T-helper 17 cell (primary cell): ENCODE measurements around the gene HK3. TPM values are rescaled to one million over a fixed set of nuclear protein-coding genes. Genes with fewer than 3 reads are reported as not detected.

Experiments used
- ATAC-seq: fragments of 150-1000 bp; cut with Tn5 transposase; 2 replicates; pipeline ENCODE4 v1.10.0; 2021; ENCODE audit warnings: mild to moderate bottlenecking, moderate library complexity
- DNase-seq, 3 donors: peaks; one replicate each; pipeline versions ENCODE4 v3.0.0 to v3.0.0-alpha.2; 2020 to 2021
- H3K9me3 ChIP-seq: one replicate; pipeline ENCODE4 v1.7.0; 2013; ENCODE audit warnings: low read length, mild to moderate bottlenecking; ENCODE audit not compliant: control insufficient read depth, poor library complexity, severe bottlenecking
- H3K27ac Mint-ChIP-seq: one replicate; pipeline ENCODE4 v1.8.0; 2022; ENCODE audit warnings: mild to moderate bottlenecking, moderate library complexity, mixed read lengths
- H3K27me3 Mint-ChIP-seq: one replicate; pipeline ENCODE4 v1.8.0; 2022; ENCODE audit warnings: mixed read lengths
- H3K36me3 Mint-ChIP-seq: one replicate; pipeline ENCODE4 v1.8.0; 2022; ENCODE audit warnings: low read depth, mixed read lengths
- H3K4me1 Mint-ChIP-seq: one replicate; pipeline ENCODE4 v1.8.0; 2022; ENCODE audit warnings: mild to moderate bottlenecking, mixed read lengths
- H3K4me3 Mint-ChIP-seq: one replicate; pipeline ENCODE4 v1.8.0; 2022; ENCODE audit warnings: mild to moderate bottlenecking, moderate library complexity, mixed read lengths
- total RNA-seq, 4 donors: library from RNA in 2 of 4; stranded (reverse) in 2 of 4; gene quantifications; one replicate each; pipeline ENCODE4 v1.2.3 and lab custom pipeline; 2022 to 2026

HK3 gene
- total RNA-seq, 2 donors from 2014 or later: 1.2 to 4.6 TPM

DNA sequence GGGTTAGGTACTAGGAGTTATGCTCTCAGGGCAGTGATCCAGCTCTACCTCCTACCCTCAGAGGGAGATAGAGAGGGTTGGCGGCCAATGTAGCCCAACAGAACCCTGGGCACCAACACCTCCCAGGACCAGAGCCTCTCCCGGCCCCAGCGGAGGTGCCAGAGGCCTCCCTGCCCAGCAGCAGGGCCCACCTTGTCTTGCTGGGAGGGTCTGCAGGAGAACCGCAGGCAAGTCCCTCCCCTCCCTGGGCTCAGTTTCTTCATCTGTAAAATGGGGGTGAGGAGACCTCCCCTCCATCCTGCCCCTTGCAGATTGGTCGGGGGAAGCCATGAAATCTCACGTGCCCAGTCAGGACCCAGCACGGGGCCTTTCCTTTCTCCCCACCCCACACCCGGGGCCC lies 34.4 kb downstream of the HK3 start:
- H3K27me3 Mint-ChIP-seq: peaks cover 46% of the 10 kb centered on the region
- no peak for DNase-seq
- H3K4me3 Mint-ChIP-seq: no peak overlapping the region
- H3K4me1 Mint-ChIP-seq: peaks cover 4% of the 10 kb centered on the region
- H3K9me3 ChIP-seq: no peaks in the 10 kb centered on the region
- H3K36me3 Mint-ChIP-seq: no peaks in the 10 kb centered on the region
- no peak overlapping the region for H3K27ac Mint-ChIP-seq
- ATAC-seq: no peak

- ATAC-seq (no peak), DNase-seq (no peak)
- H3K27me3 Mint-ChIP-seq: peaks cover 46% of the 10 kb centered on the region
- H3K36me3 Mint-ChIP-seq: no peaks in the 10 kb centered on the region
- H3K4me1 Mint-ChIP-seq: peaks cover 4% of the 10 kb centered on the region
- no peaks in the 10 kb centered on the region for H3K9me3 ChIP-seq
- H3K4me3 Mint-ChIP-seq: no peak overlapping the region
- no peak overlapping the region for H3K27ac Mint-ChIP-seq
Measured at GRCh38 chr5:176863765-176864098, 35.4 kb downstream of the HK3 start.

- Mint-ChIP-seq H3K4me1 (peaks cover 6% of the 10 kb centered on the region), H3K27me3 (peaks cover 46% of the 10 kb centered on the region), H3K36me3 (no peaks in the 10 kb centered on the region), H3K27ac (no peak overlapping the region), H3K4me3 (no peak overlapping the region)
- no peaks in the 10 kb centered on the region for H3K9me3 ChIP-seq
- DNase-seq (no peak), ATAC-seq (no peak)
Measured at GRCh38 chr5:176863041-176863764, 35.9 kb downstream of the HK3 start.

- H3K4me3 Mint-ChIP-seq: no peak overlapping the region
- peaks cover 46% of the 10 kb centered on the region for H3K27me3 Mint-ChIP-seq
- no peaks in the 10 kb centered on the region for H3K36me3 Mint-ChIP-seq
- DNase-seq: no peak
- H3K4me1 Mint-ChIP-seq: peaks cover 6% of the 10 kb centered on the region
- no peaks in the 10 kb centered on the region for H3K9me3 ChIP-seq
- no peak overlapping the region for H3K27ac Mint-ChIP-seq
- ATAC-seq: no peak
Measured at GRCh38 chr5:176862330-176862995, 36.7 kb downstream of the HK3 start.

GRCh38 chr5:176861276-176861675 lies 37.9 kb downstream of the HK3 start:
- Mint-ChIP-seq H3K4me1 (peaks cover 4% of the 10 kb centered on the region), H3K27me3 (peaks cover 44% of the 10 kb centered on the region), H3K27ac (no peak overlapping the region), H3K36me3 (no peaks in the 10 kb centered on the region), H3K4me3 (no peak overlapping the region)
- ATAC-seq (no peak), DNase-seq (no peak)
- no peaks in the 10 kb centered on the region for H3K9me3 ChIP-seq

GRCh38 chr5:176860381-176860780 lies 38.8 kb downstream of the HK3 start:
- H3K9me3 ChIP-seq: no peaks in the 10 kb centered on the region
- no peaks in the 10 kb centered on the region for H3K36me3 Mint-ChIP-seq
- H3K4me1 Mint-ChIP-seq: peaks cover 4% of the 10 kb centered on the region
- no peak overlapping the region for H3K27ac Mint-ChIP-seq
- H3K27me3 Mint-ChIP-seq: peaks cover 35% of the 10 kb centered on the region
- H3K4me3 Mint-ChIP-seq: no peak overlapping the region
- no peak for DNase-seq
- ATAC-seq: no peak

DNA sequence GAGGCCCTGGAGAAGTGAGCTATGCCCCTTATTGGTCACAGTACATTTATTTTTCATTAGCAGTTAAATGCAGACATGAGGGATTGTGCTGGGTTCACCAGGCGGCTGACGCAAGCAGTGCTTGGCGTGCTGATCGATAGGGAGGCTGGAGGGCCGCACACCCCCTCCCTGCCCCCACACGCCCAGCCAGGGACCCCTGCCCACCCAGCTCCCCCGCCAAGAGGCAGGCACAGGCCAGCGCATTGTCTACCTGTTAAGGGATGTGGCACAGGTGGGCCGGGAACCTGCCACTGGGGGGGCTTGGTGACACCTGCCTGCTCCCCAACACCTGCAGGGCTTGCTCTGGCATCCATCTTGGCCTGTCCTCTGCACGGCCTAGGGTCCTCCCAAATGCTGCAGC lies 39.2 kb downstream of the HK3 start:
- no peak for ATAC-seq
- H3K4me3 Mint-ChIP-seq: no peak overlapping the region

DNA sequence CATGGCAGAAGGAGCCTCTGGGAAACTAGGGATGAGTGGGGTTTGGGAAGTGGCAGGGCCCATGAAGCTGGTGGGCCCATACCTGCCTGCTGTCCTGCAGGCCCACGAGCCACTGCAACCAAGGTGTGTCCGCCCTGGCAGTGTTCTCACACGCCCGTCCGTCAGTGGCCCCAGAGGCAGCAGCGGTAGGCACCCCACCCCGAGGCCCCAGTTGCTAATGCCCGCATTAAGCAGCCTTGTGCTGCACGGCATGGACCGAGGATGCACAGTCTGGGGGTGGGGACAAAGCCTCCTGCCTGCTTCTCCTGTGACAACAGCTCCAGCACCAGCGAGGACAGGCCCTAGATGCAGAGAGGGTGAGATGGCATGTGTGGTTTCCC lies 41.3 kb downstream of the HK3 start:
- H3K9me3 ChIP-seq: no peaks in the 10 kb centered on the region
- Mint-ChIP-seq H3K4me1 (peaks cover 5% of the 10 kb centered on the region), H3K4me3 (no peak overlapping the region), H3K27me3 (peaks cover 29% of the 10 kb centered on the region), H3K36me3 (no peaks in the 10 kb centered on the region), H3K27ac (no peak overlapping the region)
- ATAC-seq (no peak), DNase-seq (no peak)

More for the DNA sequence above, 39.2 kb downstream of the HK3 start:
- no peak overlapping the region for H3K27ac Mint-ChIP-seq
- peaks cover 6% of the 10 kb centered on the region for H3K4me1 Mint-ChIP-seq
- H3K9me3 ChIP-seq: no peaks in the 10 kb centered on the region
- peaks cover 35% of the 10 kb centered on the region for H3K27me3 Mint-ChIP-seq
- no peaks in the 10 kb centered on the region for H3K36me3 Mint-ChIP-seq
- DNase-seq: no peak

DNA sequence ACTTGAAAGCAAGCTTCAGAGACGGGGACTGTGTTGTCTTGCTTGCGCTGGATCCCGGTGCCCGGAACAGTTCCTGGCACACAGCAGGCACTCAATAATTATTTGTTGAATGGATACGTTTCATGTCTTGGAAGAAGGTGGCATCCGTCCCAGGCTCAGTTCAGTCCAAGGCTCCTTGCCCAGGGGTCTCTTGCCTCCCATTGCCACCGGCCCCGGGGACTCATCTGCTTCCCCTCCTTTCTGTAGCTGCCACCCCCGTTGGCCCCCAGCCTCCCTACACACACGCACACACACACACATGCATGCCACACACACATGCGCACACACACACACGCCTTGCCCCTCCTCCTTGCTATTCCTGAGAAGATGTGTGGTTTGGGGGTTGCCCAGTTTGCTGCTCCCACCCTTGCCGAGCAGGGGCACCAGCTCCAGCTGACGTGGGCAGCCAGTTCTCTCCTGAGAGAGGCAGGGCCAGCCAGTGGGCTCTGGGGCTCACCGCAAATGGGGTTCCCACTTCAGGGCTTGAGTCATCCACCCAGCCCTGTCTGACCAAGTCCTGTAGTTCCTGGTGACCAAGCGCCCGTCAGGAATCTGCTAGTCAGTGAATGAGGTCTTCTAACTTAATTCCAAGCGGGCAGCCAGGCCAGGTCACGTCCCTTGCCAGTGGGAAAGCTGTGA lies 41.8 kb downstream of the HK3 start:
- peaks cover 29% of the 10 kb centered on the region for H3K27me3 Mint-ChIP-seq
- no peaks in the 10 kb centered on the region for H3K36me3 Mint-ChIP-seq
- ATAC-seq (no peak), DNase-seq (no peak)
- H3K27ac Mint-ChIP-seq: no peak overlapping the region
- peaks cover 7% of the 10 kb centered on the region for H3K4me1 Mint-ChIP-seq
- no peak overlapping the region for H3K4me3 Mint-ChIP-seq
- H3K9me3 ChIP-seq: no peaks in the 10 kb centered on the region

DNA sequence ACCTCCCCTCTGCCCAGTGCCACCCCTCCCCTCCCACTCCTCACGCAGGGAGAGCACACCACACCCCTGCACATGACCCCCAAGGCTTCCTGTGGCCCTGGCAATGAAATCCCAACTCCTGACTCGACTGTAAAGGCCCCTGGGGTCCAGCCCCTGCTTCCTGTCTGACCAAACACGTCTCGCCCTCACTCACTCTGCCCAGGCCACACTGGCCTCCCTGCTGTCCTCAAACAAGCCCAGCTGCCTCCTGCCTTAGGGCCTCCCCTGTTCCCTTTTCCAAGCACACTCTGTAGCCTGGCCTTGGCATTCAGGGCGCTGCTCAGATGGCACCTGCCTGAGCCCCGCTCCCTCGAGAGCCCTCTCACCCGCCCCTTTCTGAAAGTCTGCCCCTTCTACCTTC lies 42.4 kb downstream of the HK3 start:
- H3K4me1 Mint-ChIP-seq: peaks cover 7% of the 10 kb centered on the region
- peaks cover 2% of the 10 kb centered on the region for H3K36me3 Mint-ChIP-seq
- no peak for ATAC-seq
- no peak for DNase-seq
- H3K9me3 ChIP-seq: no peaks in the 10 kb centered on the region
- H3K4me3 Mint-ChIP-seq: no peak overlapping the region
- H3K27me3 Mint-ChIP-seq: peaks cover 35% of the 10 kb centered on the region
- H3K27ac Mint-ChIP-seq: no peak overlapping the region

GRCh38 chr5:176855598-176855997 lies 43.5 kb downstream of the HK3 start:
- Mint-ChIP-seq H3K27me3 (peaks cover 35% of the 10 kb centered on the region), H3K4me1 (peaks cover 7% of the 10 kb centered on the region)

DNA sequence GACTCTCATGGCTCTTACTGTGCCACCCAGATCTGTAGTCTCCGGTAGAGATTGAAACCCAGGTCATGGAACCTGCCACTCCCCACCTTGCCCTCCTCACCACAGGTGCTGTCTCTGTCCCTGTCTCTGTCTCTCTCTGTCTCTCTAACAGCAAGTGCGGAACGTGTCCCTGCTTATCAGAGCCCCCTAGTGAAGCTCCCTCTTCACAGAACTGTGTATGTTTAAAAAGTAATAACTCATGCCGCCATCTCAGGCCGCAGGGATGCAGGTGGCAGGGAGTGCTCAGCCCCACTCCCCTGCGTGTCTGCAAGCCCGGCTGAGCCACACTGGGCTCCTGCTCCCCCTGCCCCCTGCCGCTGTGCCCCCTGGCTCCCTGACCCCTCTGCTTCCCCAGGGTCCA lies 45.0 kb downstream of the HK3 start:
- ATAC-seq (no peak), DNase-seq (no peak)
- Mint-ChIP-seq H3K27ac (no peak overlapping the region), H3K4me1 (peaks cover 7% of the 10 kb centered on the region), H3K27me3 (peaks cover 46% of the 10 kb centered on the region), H3K4me3 (no peak overlapping the region), H3K36me3 (peaks cover 4% of the 10 kb centered on the region)
- no peaks in the 10 kb centered on the region for H3K9me3 ChIP-seq

More at GRCh38 chr5:176855598-176855997, 43.5 kb downstream of the HK3 start:
- ATAC-seq (no peak), DNase-seq (no peak)
- Mint-ChIP-seq H3K36me3 (peaks cover 2% of the 10 kb centered on the region), H3K4me3 (no peak overlapping the region), H3K27ac (no peak overlapping the region)
- no peaks in the 10 kb centered on the region for H3K9me3 ChIP-seq

DNA sequence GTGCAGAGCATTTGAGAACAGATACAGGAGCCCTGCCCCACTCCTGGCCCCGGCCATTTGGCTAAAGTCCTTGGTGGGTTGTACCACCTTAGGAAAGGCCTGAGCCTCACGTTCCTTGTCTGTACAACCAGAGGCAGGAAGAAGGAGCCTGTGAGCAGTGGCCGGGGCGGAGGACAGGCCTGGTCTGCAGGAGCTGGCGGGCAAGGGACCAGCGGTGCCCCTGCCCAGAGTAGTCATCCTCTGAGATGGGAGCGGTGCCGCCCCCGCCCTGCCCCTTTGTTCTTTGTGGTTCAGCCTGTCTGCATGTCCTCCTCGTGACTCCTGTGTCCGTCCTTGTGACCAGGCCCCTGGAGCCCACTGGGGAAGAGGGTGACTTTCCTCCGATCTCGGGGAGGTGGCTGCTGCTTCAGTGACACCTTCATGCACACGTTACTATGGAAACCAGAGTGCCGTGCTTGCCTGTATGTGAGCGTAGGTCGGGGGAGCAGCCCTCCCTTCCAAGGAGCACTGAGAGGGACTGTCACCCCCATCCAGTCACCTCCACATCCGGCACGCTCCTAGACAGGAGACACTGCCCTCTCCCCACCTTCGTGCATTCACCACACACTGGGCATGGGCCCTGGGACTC lies 45.9 kb downstream of the HK3 start:
- H3K36me3 Mint-ChIP-seq: peaks cover 4% of the 10 kb centered on the region
- ATAC-seq (no peak), DNase-seq (no peak)
- no peak overlapping the region for H3K4me3 Mint-ChIP-seq
- peaks cover 5% of the 10 kb centered on the region for H3K4me1 Mint-ChIP-seq
- peaks cover 47% of the 10 kb centered on the region for H3K27me3 Mint-ChIP-seq
- H3K9me3 ChIP-seq: no peaks in the 10 kb centered on the region
- no peak overlapping the region for H3K27ac Mint-ChIP-seq
